ENCODE results near the gene SLX4IP.

DNA sequence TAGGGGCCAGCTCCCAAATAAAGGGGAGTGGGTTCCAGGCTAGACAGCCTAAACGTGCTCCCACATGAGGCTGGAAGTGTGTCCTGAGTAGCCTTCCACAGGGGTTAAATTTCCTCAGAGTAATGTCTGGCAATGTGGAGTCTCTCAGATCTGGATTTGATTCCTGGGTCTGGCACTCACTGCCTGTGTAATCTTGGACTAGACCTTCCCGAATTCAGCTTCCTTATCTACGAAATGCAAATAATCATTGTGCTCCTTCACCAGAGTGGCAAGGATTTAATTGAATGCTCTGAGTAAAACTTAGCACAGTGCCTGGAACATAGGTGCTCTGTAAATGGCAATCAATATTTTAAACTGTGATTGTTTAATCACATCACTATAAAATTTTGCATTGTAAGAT lies 114.4 kb downstream of the SLX4IP start:
- TF ChIP-seq, protein P1, sequence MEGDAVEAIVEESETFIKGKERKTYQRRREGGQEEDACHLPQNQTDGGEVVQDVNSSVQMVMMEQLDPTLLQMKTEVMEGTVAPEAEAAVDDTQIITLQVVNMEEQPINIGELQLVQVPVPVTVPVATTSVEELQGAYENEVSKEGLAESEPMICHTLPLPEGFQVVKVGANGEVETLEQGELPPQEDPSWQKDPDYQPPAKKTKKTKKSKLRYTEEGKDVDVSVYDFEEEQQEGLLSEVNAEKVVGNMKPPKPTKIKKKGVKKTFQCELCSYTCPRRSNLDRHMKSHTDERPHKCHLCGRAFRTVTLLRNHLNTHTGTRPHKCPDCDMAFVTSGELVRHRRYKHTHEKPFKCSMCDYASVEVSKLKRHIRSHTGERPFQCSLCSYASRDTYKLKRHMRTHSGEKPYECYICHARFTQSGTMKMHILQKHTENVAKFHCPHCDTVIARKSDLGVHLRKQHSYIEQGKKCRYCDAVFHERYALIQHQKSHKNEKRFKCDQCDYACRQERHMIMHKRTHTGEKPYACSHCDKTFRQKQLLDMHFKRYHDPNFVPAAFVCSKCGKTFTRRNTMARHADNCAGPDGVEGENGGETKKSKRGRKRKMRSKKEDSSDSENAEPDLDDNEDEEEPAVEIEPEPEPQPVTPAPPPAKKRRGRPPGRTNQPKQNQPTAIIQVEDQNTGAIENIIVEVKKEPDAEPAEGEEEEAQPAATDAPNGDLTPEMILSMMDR (IDR thresholded peaks at IDR 0.05): no peak
- TF ChIP-seq EP300 (IDR thresholded peaks at IDR 0.05): no peak
- no peak for TF ChIP-seq POLR2A (IDR thresholded peaks at IDR 0.05)
